Ramos (cell line): ENCODE results near the gene PLCL1.

Experiments
- in situ Hi-C: fragments of 300-500 bp; cut with MboI; formaldehyde crosslinking; loops from one replicate; pipeline ENCODE4 v1.14.3; 2022; ENCODE audit warnings: low sequenced_read_pairs; ENCODE audit not compliant: unreplicated experiment

PLCL1 gene

DNA sequence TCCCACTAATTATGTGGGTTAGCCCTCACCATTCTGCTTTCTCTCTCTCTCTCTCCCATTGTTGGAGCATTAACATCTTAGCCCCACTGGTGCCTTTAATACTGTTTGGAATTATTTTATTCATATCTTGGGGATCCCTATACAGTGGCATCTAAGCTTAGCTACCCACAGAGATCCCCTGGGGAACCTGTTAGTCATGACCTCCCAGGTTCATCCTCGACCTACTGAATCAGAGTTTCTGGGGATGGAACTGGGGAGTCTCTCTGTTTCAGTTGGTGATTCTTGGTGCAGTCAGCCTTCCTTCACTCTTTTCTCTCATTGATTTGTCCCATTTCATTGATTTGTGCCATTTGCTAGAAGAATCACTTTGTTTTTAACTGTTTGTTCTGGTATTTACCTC, 137.3 kb downstream of the PLCL1 start:
- in situ Hi-C loops, result no loop called here

DNA sequence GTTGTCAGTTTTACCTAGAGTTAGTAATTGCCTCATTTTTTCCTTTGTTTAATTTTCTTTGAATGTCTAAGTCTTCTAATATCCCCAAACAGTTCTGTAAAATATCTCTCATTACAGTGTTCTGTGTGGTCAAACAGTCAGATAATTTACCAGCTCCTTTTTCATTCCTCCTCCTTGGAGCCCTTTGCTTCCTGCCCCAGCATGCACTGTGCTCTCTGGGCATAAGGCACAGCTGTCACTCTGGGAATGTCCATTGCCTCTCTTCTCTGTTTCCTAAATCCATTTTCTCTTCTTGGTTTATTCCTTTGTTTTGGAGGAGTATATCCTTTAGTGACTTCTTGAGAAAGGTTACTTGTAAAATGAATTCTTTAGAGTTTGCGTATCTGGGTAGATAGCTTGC, 139.3 kb downstream of the PLCL1 start:
- in situ Hi-C loops, result no loop called here

DNA sequence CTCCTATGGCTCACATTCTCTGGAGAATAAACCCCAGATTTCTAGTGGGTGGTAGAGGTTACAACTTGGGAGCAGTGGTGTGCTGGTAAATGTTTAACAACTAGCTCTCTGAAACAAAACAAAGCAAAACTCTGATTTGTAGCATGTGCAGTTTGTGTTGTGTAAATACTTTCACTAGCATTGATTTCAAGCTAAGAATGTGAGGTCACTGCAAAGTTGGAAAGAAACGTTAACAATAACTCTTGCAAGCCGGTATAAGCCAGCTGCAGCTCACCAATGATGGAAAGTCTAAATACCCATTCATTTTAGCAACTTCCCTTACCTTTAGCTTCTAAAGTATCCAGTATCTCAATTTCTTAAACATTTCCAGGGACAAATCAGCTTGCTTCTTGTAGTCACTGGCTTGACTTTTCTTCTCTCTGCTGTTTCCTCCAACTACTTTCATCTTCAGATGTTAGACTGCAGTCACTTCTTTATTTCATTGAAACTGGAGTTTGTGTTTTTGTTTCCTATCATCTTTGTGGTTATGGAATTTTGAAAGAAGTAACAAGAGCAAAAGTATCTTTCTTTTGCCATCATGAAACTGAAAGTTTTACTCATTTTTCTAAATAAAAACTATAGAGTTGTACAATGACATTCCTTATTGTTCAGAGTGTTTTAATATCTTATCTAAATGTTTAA, 140.2 kb downstream of the PLCL1 start:
- in situ Hi-C loops, result no loop called here

DNA sequence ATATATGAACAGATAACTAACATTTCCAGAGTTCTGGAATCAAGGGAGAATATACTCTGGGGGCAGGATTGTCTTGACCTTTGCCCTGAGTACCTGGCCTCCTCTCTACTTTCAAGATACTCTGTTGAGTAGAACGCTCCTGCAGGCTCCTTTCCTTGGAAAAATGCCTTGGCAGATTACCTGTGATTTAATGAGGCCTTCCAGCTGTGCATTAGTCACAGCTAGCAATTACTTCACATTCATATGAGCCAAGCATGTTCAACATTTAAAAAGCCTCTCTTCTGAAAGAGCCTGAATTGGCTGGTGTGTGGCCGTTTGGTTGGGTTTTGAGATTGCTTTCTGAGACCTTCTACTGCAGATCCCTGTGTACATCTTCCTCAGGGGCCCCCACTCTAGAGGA, 142.2 kb downstream of the PLCL1 start:
- in situ Hi-C loops, result no loop called here

DNA sequence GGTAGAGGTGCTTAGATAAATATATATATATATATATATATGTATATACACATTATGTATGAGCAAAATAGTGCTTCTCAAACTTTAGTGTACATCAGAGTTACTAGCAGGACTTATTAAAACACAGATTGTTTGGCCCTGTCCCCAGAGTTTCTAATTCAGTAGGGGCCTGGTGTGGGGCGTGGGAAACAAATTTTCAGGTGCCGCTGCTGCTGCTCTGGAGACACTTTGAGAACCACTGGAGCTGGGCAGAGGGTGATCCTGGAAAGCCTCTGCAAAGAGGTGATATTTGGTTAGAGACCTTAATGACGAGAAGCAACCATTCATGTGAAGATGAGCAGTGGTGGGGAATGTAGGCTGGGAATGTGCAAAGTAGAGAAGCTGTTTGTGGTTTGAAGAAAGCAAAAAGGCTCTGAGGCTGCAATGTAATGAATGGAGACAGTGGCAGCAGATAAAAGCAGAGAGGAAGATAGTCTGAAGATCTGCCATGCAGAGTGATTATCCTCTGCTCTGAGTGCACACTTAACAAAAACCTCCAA, 142.9 kb downstream of the PLCL1 start:
- in situ Hi-C loops, result no loop called here

DNA sequence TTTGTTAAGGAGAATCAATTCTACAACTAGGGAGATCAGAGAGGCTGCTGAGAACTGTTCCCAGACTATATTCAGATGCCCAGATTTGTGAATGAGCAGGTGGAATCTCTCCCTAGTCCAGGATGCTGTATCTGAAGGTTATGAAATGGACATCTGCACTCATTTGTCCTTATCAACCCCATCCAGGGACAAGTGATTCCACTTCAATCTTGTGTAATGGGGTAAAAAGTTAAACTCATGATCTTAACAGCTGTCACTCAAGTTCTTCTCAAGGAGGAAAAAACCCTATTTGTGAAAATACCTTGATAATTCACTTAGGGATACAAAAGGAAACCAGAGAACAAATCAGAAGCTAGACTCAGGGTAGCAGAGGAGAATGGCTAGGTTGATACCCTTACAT, 144.8 kb downstream of the PLCL1 start:
- in situ Hi-C loops, result no loop called here

DNA sequence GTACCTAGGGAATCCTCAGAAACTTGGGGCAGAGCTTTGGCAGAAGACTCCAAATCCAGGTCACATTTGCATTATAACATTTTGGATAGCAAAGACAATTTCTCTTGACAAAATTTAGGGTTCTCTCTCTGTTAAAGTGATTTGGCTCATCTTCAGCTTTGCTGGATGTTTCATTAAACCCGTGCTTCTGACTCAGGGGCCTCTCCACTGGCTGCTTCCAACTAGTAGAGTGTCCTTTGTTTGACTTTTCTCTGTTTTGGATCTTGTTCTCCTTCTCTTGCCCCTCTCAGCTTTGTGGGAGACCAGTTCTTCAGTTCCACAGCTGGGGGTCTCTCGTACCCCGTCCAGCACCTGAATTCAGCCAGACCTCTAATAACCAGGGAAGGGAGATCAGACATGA, 145.6 kb downstream of the PLCL1 start:
- in situ Hi-C loops, result no loop called here

DNA sequence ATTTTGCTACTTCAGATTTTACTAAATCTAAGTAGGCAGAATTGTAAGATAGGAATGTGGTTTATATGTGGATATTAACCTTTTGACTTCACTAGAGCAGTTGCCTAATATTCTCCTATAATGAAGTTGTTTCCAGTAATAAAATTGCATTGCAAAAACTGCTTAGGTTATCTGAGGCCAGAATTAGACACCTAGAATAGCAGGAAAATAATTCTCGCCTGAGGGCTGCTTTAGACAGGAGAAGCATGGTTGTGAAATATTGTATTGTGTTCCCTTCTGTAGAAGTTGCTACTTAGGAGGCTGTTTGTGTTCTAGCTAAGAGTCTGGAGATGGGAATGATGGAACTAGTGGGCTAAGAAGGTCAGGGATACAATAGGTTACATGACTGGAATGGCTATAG, 146.3 kb downstream of the PLCL1 start:
- in situ Hi-C loops, result no loop called here

DNA sequence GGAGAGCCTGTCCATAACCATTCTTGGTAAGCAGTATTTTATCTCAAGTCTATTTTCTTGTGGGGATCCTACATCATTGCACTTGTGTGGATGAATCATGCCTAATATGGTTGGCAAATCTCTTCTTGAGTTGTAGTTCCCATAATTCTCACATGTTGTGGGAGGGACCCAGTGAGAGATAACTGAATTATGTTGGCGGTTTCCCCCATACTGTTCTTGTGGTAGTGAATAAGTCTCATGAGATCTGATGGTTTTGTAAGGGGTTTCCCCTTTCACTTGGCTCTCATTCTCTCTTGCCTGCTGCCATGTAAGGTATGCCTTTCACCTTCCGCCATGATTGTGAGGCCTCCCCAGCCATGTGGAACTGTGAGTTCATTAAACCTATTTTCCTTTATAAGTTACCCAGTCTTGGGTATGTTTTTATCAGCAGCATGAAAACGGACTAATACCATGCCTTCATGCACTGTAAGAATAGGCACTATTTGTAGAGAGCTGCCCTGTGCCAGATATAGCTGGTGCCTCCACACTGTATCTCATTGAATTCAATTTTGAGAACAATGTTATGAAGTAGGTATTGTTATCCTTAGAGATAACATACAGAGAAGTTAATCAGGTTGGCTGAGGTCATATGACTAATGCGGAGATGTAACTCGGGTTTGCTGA, 148.3 kb downstream of the PLCL1 start:
- in situ Hi-C loops, result no loop called here

DNA sequence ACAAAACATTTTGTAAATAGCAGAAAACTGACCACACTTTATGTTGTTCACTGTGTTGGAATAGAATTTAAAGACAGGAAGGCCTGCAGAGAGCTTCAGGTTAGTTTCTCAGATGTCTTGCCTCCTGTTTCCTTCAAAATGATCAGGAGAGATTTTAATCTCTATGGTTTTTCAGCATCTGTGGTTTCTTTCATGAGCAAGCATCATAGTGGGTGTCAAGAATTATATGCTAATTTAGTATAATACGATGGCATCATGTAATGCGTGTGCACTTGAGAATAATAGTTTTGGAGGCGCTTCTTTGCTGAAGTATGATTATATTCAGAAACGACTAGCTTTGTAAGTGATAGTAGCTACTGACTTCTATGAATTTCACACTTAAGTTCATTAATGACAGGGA, 149.9 kb downstream of the PLCL1 start:
- in situ Hi-C loops, result no loop called here

DNA sequence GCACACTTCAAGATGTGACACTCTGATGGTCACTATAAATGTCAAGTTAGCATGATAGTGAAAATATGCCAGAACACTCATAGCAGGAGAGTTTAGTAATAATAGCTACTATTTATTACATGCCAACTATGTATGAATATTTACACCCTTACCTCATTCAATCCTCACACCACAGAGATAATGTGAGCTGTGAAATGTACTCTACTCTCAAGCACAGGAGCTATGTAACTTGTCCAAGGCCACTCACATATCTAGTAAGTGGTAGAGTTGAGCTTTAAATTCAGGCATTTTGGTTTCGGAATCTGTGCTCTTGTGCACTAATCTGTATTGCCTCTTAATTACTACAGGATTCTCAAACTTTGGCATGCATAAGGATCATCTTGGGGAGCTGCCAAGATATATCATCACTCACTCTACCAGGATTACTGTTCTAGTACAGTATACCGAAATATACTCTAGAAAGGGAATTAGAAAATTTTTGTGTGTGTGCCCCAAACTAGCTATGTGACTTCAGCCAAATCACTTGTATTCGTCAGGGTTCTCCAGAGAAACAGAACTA, 154.3 kb downstream of the PLCL1 start:
- in situ Hi-C loops, result no loop called here

DNA sequence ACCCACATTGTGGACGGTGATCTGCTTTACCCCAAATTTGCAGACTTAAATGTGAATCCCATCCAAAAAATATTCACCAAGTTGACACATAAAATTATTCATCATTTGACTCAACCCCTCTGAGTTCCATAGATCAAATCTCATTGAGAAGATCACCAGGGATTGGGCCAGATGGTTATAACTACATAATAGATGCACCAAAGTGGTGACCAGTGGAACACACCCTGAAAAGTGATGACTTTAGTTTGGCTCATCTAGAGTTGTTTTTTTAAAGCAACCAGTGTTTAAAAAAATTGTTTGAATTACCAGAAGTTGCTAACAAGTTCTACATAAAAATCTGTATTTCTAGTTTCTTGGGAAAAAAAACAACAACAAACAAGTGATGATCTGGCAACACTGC, 155.0 kb downstream of the PLCL1 start:
- in situ Hi-C loops, result no loop called here

DNA sequence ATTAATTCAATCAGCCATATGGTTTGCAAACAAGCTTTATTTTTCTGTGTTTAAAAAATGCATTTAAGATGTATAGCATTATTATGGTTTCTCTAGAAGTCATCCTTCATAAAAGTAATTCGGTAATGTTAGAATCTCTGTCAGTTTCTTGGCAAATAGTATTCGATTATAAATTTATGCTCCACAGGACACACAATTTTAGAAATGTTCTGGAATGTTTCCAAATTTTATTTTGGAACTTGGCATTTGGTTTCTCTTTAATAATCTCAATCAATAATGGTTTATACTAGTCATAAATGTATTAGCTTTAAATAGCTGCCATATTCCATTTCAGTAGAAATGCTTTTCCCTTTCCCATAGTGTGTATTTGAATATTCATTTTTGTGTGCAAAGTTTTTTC, 156.4 kb downstream of the PLCL1 start:
- in situ Hi-C loops, result no loop called here

DNA sequence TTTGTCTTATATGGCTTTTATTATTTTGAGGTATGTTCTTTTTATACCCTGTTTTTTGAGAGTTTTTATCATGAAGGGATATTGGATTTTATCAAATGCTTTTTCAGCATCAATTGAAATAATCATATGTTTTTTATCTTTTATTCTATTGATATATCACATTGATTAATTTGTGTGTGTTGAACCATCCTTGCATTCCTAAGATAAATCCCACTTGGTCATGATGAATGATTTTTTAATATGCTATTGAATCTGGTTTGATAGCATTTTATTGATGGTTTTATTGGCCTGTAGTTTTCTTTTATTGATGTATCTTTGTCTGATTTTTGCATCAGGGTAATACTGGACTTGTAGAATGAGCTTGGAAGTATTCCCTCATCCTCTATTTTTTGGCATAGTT, 160.3 kb downstream of the PLCL1 start:
- in situ Hi-C loops, result no loop called here

DNA sequence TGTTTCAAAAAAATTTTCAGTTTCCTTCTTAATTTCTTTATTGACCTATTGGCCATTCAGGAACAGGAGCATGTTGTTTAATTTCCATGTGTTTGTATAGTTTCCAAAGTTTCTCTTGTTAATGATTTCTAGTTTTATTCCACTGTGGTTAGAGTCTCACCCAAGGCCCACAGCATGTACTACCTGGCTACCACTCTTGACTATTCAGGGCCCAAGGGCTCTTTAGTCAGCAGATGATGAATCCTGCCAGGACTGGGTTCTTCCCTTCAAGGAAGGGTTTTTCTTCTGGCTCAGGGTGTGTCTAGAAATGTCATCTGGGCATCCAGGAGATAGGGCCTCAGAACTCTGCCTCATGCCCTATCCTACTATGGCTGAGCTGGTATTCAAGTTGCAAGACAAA, 161.4 kb downstream of the PLCL1 start:
- in situ Hi-C loops, result no loop called here

DNA sequence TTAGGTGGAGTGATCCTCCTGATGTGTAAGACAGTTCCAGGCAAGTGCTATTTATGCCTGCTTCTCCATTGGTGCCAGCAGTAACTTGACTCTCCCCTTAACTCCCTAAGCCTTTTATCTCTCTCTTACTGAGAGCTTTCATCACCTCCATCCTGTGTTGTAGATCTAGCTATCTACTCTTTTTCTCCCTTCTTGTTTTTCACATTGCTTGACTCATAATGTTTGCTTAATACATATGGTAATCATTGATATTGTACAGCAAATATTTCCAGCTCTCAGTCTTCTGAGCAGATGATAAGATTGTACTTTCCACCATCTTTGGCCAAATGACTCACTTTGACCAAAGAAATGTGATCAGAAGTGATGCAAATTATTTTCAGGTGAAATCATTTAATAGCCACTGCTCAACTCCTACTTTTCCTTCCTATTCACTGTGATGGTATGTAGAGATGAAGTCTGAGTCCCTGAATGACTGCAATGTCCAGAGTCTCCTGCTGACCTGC, 165.0 kb downstream of the PLCL1 start:
- in situ Hi-C loops, result no loop called here

DNA sequence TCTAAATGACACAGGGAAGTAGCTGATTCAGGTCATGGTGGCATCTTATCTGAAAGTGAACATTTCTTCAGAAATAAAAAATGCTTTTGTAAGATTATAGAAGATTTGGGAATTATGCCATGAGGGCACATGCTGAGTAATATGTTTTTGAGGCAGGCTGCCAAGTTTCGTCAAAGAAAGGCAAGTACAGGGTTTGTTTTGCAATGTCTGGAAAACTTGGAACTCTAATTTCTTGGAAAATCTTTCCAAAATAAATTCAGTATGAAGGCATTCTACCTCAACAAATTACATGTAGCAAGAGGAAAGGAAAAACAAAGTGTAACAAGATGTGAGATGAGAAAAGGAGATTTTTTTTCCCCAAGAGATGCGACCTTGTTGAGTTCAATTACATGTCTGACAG, 167.7 kb downstream of the PLCL1 start:
- in situ Hi-C loops, result no loop called here

DNA sequence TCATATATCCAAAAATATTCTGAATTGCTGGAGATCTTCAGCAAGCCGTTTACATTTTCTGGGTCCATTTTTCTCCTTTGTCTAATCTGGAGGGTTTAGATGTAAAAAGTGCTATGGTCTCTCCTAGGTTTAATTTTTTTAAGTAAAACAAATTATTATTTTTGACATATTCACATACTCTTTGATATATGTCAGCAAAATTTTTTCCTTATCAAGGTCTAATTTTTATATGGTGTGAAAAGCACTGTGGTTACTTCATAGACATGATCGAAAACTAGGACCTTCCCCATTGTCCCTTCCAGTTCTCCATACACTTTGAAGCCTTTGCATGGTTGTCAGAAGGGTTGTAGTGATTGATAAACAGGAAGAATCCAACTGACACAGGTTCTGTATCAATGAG, 168.2 kb downstream of the PLCL1 start:
- in situ Hi-C loops, result no loop called here

DNA sequence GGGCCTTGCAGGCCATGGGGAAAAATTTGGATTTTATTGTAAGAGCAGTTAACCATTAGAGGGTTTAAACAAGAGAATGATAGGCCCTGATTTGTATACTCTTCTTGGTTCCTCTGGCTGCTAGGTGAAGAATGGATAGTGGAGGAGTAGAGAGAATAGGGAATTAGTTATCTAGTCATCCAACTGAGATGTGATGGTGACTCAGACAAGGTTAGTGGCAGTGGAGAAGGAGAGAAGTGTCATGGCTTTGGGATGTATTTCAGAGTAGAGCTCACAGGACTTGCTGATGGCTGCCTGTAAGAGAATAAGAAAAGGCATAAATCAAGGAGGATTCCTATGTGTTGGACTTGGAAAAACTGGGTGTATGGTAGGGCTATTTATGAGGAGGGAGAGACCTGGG, 169.4 kb downstream of the PLCL1 start:
- in situ Hi-C loops, result no loop called here

DNA sequence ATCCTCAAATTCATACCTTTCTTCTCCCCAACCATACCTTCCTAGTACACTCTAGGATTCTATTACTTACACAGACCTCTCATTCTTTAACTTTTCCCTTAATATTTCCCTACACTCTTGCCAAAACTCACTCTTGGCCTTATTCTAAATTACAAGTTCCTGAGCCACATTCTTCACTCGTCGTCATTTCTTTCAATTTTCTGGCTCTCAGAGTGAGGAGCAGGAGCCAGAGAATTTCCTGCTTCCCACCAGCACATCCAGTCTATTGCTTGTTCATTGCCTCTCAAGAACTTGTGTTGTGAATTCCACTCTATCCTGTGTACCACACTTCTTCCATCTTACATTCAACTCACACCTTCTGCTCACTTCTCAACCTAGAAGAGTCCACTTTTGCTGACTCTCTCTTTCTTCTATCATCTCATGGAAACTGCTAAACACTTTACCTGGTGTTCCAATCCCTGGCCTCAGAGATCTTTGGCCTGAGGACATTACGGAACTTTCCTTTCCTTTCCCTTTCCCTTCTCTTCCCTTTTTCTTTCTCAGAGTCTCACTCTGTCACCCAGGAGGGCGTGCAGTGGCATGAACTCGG, 171.6 kb downstream of the PLCL1 start:
- in situ Hi-C loops, result no loop called here

DNA sequence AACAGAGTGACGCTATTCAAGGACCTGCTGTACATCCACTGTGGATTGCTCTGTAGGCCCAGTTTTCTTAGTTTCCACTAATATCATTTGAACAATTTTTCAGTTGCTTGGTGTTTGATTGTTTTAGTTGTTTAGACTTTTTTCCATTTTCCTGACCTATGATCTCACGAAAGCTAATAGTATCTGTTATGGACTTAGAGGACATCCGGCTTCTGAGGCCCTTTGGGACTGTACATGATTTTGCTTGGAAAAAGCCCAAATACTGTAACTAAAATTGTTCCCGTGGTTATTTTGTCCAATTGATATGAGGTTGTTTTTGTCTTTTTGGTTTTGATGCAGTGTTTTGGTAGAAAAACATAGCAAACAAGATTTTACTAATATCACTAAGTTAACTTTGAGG, 174.6 kb downstream of the PLCL1 start:
- in situ Hi-C loops, result no loop called here
